IPS DF 4.7 (cell line): ENCODE measurements around the gene ECSCR.
"Not testable (repeated sequence)": the region's sequence is repeated elsewhere in the genome, so short reads cannot be mapped to it uniquely, and the experiment has no call there.

ENCODE experiments used
- DNase-seq: peaks from one replicate; pipeline ENCODE4 v3.0.0-alpha.2; 2013; ENCODE audit warnings: low spot score; ENCODE audit errors: extremely low read depth

Gene ECSCR

DNA sequence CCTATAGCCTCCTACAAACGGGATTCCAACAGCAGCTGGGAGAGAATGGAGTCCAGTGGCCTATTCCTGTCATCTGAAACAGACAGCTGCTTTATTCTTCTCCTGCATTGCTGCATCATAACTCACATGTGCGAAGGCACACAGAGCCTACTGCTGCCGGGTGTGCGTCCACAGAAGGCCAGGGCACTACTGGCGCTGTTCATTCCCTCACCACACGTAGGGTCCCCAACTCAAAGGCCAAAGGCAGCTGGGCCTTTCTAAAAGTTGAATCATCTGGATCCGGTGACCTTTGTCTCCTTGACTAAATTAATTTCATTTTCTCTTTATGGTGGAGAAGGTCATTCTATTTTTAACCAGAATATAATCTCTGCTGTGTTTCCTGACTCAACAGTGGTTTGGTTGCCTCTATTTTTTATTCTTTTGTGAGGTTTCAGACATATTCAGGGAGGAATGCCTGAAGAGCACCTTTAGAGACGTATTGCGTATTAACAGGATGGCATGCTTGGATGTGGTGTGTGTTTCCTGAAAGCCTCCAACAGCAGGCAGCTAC is 47.9 kb downstream of the ECSCR start:
- no peak for DNase-seq

GRCh38 chr5:139413963-139414362 is 48.6 kb downstream of the ECSCR start:
- no peak for DNase-seq

- no peak for DNase-seq
These were observed 49.4 kb downstream of the ECSCR start for GRCh38 chr5:139413153-139413552.

DNA sequence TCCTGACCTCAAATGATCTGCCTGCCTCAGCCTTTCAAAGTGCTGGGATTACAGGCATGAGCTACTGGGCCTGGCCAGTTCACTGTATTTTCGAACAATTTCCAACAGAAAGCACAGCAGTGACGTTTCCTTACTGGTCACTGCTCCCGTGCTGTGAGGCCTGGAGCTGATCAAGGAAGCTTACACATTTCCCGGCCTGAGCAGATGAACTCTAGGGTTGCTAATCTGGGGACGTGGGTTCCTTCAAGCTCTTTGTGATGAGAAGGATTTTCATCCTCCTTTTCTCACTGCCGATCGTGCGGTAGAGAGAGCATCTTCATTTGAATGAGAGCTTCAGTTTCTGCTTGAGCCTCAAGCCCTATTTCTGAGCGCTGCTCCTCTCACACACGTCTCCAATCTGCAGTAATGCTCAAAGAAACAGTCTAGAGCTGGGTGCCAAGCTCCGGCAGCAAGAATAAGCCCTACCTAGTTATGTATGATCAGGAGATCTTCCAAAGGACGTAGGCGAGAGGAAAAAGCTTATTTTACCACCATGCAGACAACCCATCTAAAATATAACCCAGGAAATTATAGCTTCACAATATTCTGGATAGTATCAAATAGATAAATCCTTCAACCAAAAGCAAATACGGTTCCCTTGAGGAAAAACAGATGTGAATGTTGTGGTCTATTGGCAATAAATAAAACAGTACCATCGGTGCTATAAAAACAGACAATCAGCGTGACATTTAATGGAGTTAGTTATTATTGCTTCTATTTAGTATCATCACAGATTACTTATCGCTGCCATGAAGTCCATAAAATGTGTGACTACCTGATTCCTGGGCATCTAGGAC is 51.3 kb downstream of the ECSCR start:
- no peak for DNase-seq

GRCh38 chr5:139410121-139410992 is 52.2 kb downstream of the ECSCR start:
- DNase-seq: no peak

DNA sequence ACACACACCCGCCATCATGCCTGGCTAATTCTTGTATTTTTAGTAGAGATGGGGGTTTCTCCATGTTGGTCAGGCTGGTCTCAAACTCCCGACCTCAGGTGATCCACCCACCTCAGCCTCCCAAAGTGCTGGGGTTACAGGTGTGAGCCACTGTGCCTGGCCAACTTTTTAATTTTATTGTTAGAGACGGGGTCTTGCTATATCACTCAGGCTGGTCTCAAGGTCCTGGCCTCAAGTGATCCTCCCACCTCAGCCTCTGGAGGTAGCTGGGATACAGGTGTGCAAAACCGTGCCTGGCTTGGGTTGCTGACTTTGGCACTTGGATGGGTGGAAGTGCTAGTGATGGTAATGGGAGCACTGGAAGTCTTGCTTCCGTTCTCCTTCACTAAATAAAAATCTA is 53.4 kb downstream of the ECSCR start:
- DNase-seq: not testable (repeated sequence)

DNA sequence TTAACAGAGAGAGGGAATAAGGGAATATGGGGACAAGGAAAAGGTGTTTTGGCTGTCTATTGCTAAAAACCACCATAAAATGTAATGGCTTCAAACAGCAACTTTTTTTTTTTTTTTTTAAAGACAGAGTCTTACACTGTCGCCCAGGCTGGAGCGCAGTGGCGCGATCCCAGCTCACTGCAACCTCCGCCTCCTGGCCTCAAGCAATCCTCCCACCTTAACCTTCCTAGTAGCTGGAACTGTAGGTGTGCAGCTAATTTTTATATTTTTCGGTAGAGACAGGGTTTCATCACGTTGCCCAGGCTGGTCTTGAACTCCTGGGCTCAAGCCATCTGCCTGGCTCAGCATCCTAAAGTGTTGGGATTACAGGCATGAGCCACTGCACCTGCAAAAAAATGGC is 54.4 kb downstream of the ECSCR start:
- no peak for DNase-seq

- no peak for DNase-seq
These were observed 55.0 kb downstream of the ECSCR start for GRCh38 chr5:139407517-139407916.

DNA sequence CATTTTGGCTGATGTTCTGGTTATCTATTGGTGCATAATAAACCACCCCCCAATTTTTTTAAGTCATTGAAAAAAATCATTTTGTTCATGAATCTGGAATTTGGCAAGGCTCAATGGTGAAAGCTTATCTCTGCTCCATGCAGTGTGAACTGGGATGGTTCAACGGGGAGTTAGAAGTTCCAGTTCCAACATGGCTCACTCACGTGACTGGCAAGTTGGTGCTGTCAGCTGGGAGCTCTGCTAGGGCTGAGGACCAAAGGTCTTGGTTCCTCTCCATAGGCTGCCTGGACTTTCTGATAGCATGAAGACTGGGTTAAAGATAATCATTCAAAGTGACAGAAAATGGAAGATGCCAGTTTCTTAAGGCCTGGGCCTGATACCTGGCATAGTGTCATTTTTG is 55.6 kb downstream of the ECSCR start:
- DNase-seq: no peak

- DNase-seq: no peak
These were observed 58.1 kb downstream of the ECSCR start for GRCh38 chr5:139404484-139404840.

- DNase-seq: no peak
These were observed 58.6 kb downstream of the ECSCR start, which contains the start of gene SPATA24 for GRCh38 chr5:139403787-139404483. Gene SPATA24, minus strand, starts transcription at chr5:139404089. Its CDS starts 29 bp downstream, at chr5:139404060.

- DNase-seq: no peak
These were observed 59.1 kb downstream of the ECSCR start for GRCh38 chr5:139403418-139403786.

- DNase-seq: no peak
These were observed 59.9 kb downstream of the ECSCR start for GRCh38 chr5:139402561-139403158.

DNA sequence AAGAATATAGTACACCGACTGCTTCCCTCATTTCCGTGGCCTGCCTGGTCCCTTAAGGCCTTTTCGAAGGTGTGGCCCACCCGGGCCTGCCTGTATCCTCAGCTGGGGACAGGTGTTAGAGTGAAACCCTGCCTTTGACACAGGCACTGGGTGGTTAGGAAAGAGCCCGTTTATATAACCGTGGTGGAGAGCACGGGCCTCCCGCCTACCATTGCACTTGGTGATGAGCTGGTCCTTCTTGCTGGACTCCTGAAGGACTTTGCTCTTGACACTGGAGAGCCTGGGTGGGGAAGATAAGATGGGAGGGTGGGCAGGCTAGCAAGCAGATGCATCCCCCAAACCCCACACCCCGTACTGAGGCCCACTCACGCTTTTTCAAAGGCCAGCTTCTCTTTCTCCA is 61.0 kb downstream of the ECSCR start:
- DNase-seq: no peak

DNA sequence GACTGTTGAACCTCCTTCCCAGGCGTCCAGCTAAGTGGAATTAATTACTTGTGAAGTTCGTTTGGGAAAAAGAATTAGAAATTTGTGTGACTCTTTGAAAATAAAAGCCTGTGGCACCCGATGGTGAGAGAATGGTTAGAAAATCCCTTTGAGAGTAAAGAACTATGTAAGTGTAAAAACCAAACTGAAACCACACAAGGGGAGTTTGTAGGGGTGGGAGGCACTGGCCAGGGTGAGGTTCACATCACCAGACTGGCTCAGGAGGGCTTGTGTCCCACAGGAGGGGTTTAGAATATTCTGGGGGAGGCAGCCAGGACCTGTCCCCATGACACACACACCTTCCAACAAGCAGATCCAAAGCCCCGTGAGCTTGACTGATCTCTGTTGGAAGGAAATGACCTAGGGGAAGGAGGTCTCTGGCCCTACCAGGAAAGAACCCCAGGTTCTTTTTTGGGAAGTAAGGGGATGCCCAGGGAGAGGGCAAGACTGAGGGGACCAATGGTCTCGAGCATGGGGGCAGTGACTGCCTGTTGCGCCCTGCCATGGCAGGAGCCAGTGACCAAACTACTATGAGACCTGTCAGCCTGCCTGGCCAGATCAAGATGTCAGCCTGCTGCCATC is 62.9 kb downstream of the ECSCR start:
- no peak for DNase-seq
